PC-9 (cell line): ENCODE measurements around the gene IGDCC3. TPM values are rescaled to one million over a fixed set of nuclear protein-coding genes. Genes with fewer than 3 reads are reported as not detected.

Experiments used
- BruUV-seq: library from RNA; stranded (reverse); fragments of 400-500 nt; replicated peaks from 2 replicates; lab custom pipeline; 2021; lab: Mats Ljungman, UMichigan
- CTCF ChIA-PET: fragments of 300-600 bp; sonication (Branson Sonifier 250); formaldehyde crosslinking; loops from one replicate; lab custom pipeline; 2022; ENCODE audit warnings: antibody characterized with exemption; lab: Charles Lee
- POLR2A ChIA-PET: fragments of 300-600 bp; sonication (Branson Sonifier 250); formaldehyde crosslinking; loops from one replicate; lab custom pipeline; 2022; ENCODE audit warnings: antibody characterized with exemption; ENCODE audit not compliant: unreplicated experiment; lab: Charles Lee
- DNase-seq, 2 experiments: peaks; one replicate each; pipeline versions ENCODE4 v3.0.0 to v3.0.0-alpha.2; 2015 to 2022; ENCODE audit warnings: mixed read lengths in 1 of 2
- H2AFZ ChIP-seq: fragments of 200-600 bp; sonication (generic); 2 replicates; pipeline ENCODE4 v1.8.1; 2017; ENCODE audit warnings: antibody characterized with exemption
- H3F3A ChIP-seq: fragments of 200-600 bp; sonication (generic); 2 replicates; pipeline ENCODE4 v1.8.1; 2017; ENCODE audit warnings: antibody characterized with exemption, mild to moderate bottlenecking, low read depth; ENCODE audit not compliant: insufficient read depth
- H3K27ac ChIP-seq: fragments of 200-600 bp; sonication (generic); 2 replicates; pipeline ENCODE4 v1.6.1; 2016; ENCODE audit warnings: mixed run types
- H3K27me3 ChIP-seq: fragments of 200-600 bp; sonication (generic); 2 replicates; pipeline ENCODE4 v1.6.1; 2016; ENCODE audit warnings: low read depth, mixed run types; ENCODE audit not compliant: insufficient read depth
- H3K36me3 ChIP-seq: fragments of 200-600 bp; sonication (generic); 2 replicates; pipeline ENCODE4 v1.6.1; 2016; ENCODE audit warnings: low read depth, mixed run types
- H3K4me1 ChIP-seq: fragments of 200-600 bp; sonication (generic); replicated peaks from 2 replicates; pipeline ENCODE4 v1.6.1; 2016; ENCODE audit warnings: mixed run types; ENCODE audit not compliant: insufficient read depth
- H3K4me2 ChIP-seq: fragments of 200-600 bp; sonication (generic); 2 replicates; pipeline ENCODE4 v1.6.1; 2017; ENCODE audit warnings: mixed run types
- H3K4me3 ChIP-seq: fragments of 200-600 bp; sonication (generic); 2 replicates; pipeline ENCODE4 v1.6.1; 2016; ENCODE audit warnings: mixed run types
- H3K79me2 ChIP-seq: fragments of 200-600 bp; sonication (generic); 2 replicates; pipeline ENCODE4 v1.6.1; 2017; ENCODE audit warnings: low read depth, mixed run types
- H3K9me2 ChIP-seq: fragments of 200-600 bp; sonication (generic); 2 replicates; pipeline ENCODE4 v1.8.1; 2017; ENCODE audit warnings: mild to moderate bottlenecking; ENCODE audit not compliant: insufficient read depth
- H3K9me3 ChIP-seq: fragments of 200-600 bp; sonication (generic); 2 replicates; pipeline ENCODE4 v1.8.1; 2016; ENCODE audit warnings: low read depth; ENCODE audit not compliant: insufficient read depth
- H4K20me1 ChIP-seq: fragments of 200-600 bp; sonication (generic); 2 replicates; pipeline ENCODE4 v1.8.1; 2017; ENCODE audit not compliant: insufficient read depth
- EZH2 ChIP-seq: fragments of 200-600 bp; sonication (generic); IDR thresholded peaks from 2 replicates; pipeline ENCODE4 v1.8.0; 2017; ENCODE audit warnings: antibody characterized with exemption, low read depth
- intact Hi-C: fragments of 100-400 bp; cut with micrococcal nuclease; formaldehyde crosslinking; loops from one replicate; pipeline ENCODE4 v1.10.0; 2022; ENCODE audit not compliant: unreplicated experiment
- total RNA-seq: library from RNA; stranded (reverse); gene quantifications from 2 replicates; pipeline ENCODE4 v1.2.3, GENCODE V29; 2021
- TF ChIP-seq, protein P1 (sequence below): fragments of 200-600 bp; sonication (generic); conservative IDR thresholded peaks from 2 replicates; pipeline ENCODE4 v1.6.1; 2017; ENCODE audit warnings: mixed run types, antibody characterized with exemption, mild to moderate bottlenecking, moderate library complexity

The IGDCC3 gene
- total RNA-seq, 1 experiment from 2014 or later = 0.22 TPM

DNA sequence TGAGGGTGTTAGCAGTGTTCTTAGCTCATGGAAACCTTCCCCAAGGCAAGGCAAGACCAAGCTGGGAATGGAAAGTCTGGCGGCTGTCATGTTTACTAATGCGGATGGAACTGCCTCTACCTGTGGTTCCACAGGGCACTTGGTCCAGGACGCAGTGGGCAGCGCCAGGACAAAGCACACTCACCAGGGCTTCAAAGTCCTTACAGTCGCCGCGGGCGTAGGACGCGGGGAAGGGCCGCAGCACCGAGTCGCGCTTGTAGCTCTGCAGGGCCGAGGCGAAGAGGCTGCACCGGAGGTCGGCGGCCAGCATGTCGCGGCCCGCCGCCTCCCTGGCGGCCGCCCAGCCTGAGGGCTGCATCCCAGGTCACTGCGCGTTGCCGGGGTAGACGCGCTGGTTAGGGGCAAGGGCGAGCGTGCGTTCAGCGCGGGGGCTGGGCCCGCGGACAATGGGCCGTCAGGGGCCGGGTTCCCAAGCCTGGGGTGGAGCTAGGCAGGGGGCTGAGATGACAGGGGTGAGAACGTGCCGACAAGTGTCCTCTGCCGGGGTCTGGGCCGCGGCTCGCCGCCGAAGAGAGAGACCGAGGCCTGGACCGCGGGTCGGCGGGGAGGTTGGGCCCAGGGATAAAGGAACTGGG lies 91.6 kb downstream of the IGDCC3 start:
- peak overlapping the region; percentile 97 for H2AFZ ChIP-seq
- TF ChIP-seq, protein P1, sequence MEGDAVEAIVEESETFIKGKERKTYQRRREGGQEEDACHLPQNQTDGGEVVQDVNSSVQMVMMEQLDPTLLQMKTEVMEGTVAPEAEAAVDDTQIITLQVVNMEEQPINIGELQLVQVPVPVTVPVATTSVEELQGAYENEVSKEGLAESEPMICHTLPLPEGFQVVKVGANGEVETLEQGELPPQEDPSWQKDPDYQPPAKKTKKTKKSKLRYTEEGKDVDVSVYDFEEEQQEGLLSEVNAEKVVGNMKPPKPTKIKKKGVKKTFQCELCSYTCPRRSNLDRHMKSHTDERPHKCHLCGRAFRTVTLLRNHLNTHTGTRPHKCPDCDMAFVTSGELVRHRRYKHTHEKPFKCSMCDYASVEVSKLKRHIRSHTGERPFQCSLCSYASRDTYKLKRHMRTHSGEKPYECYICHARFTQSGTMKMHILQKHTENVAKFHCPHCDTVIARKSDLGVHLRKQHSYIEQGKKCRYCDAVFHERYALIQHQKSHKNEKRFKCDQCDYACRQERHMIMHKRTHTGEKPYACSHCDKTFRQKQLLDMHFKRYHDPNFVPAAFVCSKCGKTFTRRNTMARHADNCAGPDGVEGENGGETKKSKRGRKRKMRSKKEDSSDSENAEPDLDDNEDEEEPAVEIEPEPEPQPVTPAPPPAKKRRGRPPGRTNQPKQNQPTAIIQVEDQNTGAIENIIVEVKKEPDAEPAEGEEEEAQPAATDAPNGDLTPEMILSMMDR = no peak
- TF ChIP-seq EZH2 = no peak

DNA sequence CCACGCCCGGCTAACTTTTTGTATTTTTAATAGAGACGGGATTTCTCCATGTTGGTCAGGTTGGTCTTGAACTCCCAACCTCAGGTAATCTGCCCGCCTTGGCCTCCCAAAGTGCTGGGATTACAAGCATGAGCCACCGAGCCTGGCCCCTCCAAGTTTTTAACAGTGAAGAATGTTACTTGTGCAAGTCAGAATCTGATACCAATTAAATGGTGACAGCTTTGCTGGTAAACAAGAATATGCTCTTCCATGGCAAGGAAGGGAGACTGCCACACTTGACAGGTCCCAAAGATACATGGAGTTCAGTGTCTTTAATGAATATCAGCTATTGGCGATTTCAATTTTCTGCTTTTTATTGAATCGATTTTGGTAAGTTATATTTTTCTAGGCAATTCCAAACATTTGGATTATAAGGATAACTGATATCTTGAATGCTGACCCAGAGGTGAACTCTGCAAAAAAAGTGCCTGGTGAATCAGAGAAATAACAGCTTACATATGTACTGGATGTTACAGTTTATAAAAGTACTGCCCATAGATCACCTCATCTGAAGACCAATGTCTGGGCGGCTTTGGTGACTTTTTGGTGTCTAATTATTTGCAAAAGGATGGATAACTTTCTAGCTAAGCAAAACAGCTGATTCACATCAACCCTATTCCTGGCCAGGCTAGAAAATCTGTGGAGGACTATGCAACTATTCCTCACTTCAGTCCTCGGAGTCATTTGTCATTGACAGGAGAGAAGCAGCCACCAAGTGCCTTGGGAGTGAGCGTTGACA lies 92.3 kb downstream of the IGDCC3 start:
- H3K4me3 ChIP-seq = peak overlapping the region; percentile 74
- H3K9me2 ChIP-seq = no peaks in the 10 kb centered on the region
- no peaks in the 10 kb centered on the region for H3K9me3 ChIP-seq
- POLR2A ChIA-PET = interaction anchor here (0.7 kb wide), 1 partner anchor 91 kb away, joined by 4 read pairs; no protein-coding TSS in a partner anchor
- peak overlapping the region; percentile 81 for H3K4me2 ChIP-seq
- peak overlapping the region; percentile 97 for H2AFZ ChIP-seq
- H3K27me3 ChIP-seq = no peaks in the 10 kb centered on the region
- no peak for TF ChIP-seq EZH2
- TF ChIP-seq, protein P1 = no peak
- H3K4me1 ChIP-seq = peaks cover 14% of the 10 kb centered on the region
- BruUV-seq = TSS peak; percentile 39
- intact Hi-C loops = no loop called here
- peaks cover 8% of the 10 kb centered on the region; the same call in 1 of the 2 replicates for H3F3A ChIP-seq
- CTCF ChIA-PET = no interaction called here
- no peak for DNase-seq
- H3K27ac ChIP-seq = no peak overlapping the region
- H3K79me2 ChIP-seq = no peaks in the 10 kb centered on the region
- H4K20me1 ChIP-seq = no peaks in the 10 kb centered on the region
- no peaks in the 10 kb centered on the region for H3K36me3 ChIP-seq

More for the DNA sequence above, 91.6 kb downstream of the IGDCC3 start:
- Histone ChIP-seq H3K79me2 (no peaks in the 10 kb centered on the region), H3K27me3 (no peaks in the 10 kb centered on the region), H3K4me2 (peak overlapping the region; percentile 81), H3K9me3 (no peaks in the 10 kb centered on the region), H3F3A (peaks cover 8% of the 10 kb centered on the region; the same call in 1 of the 2 replicates), H3K9me2 (no peaks in the 10 kb centered on the region), H4K20me1 (no peaks in the 10 kb centered on the region), H3K27ac (no peak overlapping the region), H3K36me3 (no peaks in the 10 kb centered on the region), H3K4me1 (peaks cover 14% of the 10 kb centered on the region), H3K4me3 (peak overlapping the region; percentile 74)
- ChIA-PET POLR2A (interaction anchor here (0.5 to 1.1 kb wide), 4 partner anchors 19 to 152 kb away, joined by 3 to 18 read pairs (median 5); partner anchors contain the start of gene RNU5B-1), CTCF (interaction anchor here (0.7 to 0.9 kb wide), 2 partner anchors 65 to 252 kb away, joined by 4 to 9 read pairs; no protein-coding TSS in a partner anchor)
- BruUV-seq = no TSS peak
- intact Hi-C loops = no loop called here
- DNase-seq = no peak

DNA sequence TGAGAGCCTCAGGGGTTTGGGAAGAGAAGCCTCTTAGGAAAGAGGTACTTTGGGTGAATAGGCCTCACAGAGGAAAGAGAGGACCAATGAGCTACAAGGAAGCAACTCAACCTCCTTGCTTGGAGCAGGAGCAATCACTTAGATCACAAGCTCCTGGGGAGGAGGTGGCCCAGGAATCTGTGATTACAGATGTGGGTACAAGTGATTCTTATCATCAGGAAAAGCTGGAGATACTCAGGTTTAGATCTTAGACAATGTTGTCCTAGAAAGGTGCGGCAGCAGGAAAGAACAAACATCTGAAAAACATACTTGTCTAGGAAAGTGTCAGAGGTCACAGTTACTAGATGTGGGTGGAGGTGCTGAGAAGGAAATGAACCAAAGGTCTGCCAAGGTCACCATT lies 99.3 kb downstream of the IGDCC3 start:
- DNase-seq = no peak
- no TSS peak for BruUV-seq
- H3K79me2 ChIP-seq = no peaks in the 10 kb centered on the region
- H3F3A ChIP-seq = no peaks in the 10 kb centered on the region
- no peak overlapping the region for H3K27ac ChIP-seq
- no peak overlapping the region for H3K4me3 ChIP-seq
- POLR2A ChIA-PET = no interaction called here
- H4K20me1 ChIP-seq = no peaks in the 10 kb centered on the region
- no peaks in the 10 kb centered on the region for H3K9me2 ChIP-seq
- TF ChIP-seq, protein P1 = no peak
- no peak for TF ChIP-seq EZH2
- H3K4me1 ChIP-seq = no peaks in the 10 kb centered on the region
- CTCF ChIA-PET = no interaction called here
- no peaks in the 10 kb centered on the region for H3K9me3 ChIP-seq
- no peak overlapping the region for H2AFZ ChIP-seq
- intact Hi-C loops = no loop called here
- H3K36me3 ChIP-seq = no peaks in the 10 kb centered on the region
- no peaks in the 10 kb centered on the region for H3K27me3 ChIP-seq
- no peak overlapping the region for H3K4me2 ChIP-seq

Other genes starting within 250 kb of the IGDCC3 start
- 29.1 and 31.4 TPM in 2 replicates for gene PDCD7, start 244.2 kb downstream of the IGDCC3 start, total RNA-seq
- 41.0 and 44.1 TPM in 2 replicates for gene CLPX, start 192.7 kb downstream of the IGDCC3 start, total RNA-seq
- gene CILP, start 166.5 kb downstream of the IGDCC3 start, total RNA-seq = 0.07 and 0.08 TPM in 2 replicates
- gene PARP16, start 91.1 kb downstream of the IGDCC3 start, total RNA-seq = 12.3 TPM in 2 replicates
- gene RNU5A-1, start 82.0 kb downstream of the IGDCC3 start, total RNA-seq = not detected in 2 replicates
- not detected in 2 replicates for gene RNU5B-1, start 73.3 kb downstream of the IGDCC3 start, total RNA-seq
- gene IGDCC4, start 44.9 kb upstream of the IGDCC3 start, total RNA-seq = 0.10 and 0.31 TPM in 2 replicates
- 25.1 and 27.5 TPM in 2 replicates for gene DPP8, start 139.7 kb upstream of the IGDCC3 start, total RNA-seq
- gene HACD3, start 152.5 kb upstream of the IGDCC3 start, total RNA-seq = 66.5 and 71.6 TPM in 2 replicates
- 46.6 and 53.7 TPM in 2 replicates for gene INTS14, start 233.1 kb upstream of the IGDCC3 start, total RNA-seq
- gene SLC24A1, start 243.9 kb upstream of the IGDCC3 start, total RNA-seq = 22.5 and 32.4 TPM in 2 replicates